GM12878 (cell line): ENCODE data around the gene GALNTL6. TPM values are rescaled to one million over a fixed set of nuclear protein-coding genes. Genes with fewer than 3 reads are reported as not detected.

ENCODE experiments used
- HSF1 ChIP-seq: fragments of 150-350 bp; IDR thresholded peaks from 2 replicates; pipeline ENCODE4 v1.6.1; 2014; ENCODE audit warnings: mild to moderate bottlenecking, low read depth, low read length
- POLR2AphosphoS5 ChIP-seq: IDR thresholded peaks from 2 replicates; pipeline ENCODE4 v1.6.1; 2011; ENCODE audit warnings: mild to moderate bottlenecking, low read length, inconsistent platforms
- REST ChIP-seq: IDR thresholded peaks from 2 replicates; pipeline ENCODE4 v1.6.1; 2012; ENCODE audit warnings: mild to moderate bottlenecking, low read depth, low read length
- SMAD1 ChIP-seq: fragments of 450-650 bp; IDR thresholded peaks from 2 replicates; pipeline ENCODE4 v1.6.1; 2018; ENCODE audit warnings: mild to moderate bottlenecking, low read depth; ENCODE audit not compliant: partially characterized antibody
- ZNF24 ChIP-seq: fragments of 450-650 bp; IDR thresholded peaks from 2 replicates; pipeline ENCODE4 v1.6.1; 2017; ENCODE audit warnings: antibody characterized with exemption, mild to moderate bottlenecking
- ZNF592 ChIP-seq: fragments of 450-650 bp; IDR thresholded peaks from 2 replicates; pipeline ENCODE4 v1.6.1; 2017; ENCODE audit warnings: mild to moderate bottlenecking, moderate library complexity
- ZSCAN29 ChIP-seq: fragments of 450-650 bp; IDR thresholded peaks from 2 replicates; pipeline ENCODE4 v1.6.1; 2017; ENCODE audit warnings: mild to moderate bottlenecking, moderate library complexity
- polyA plus RNA-seq, 11 experiments: library from polyadenylated mRNA; depleted of rRNA in 4 of 11; unstranded in 6 of 11; stranded (reverse) in 5 of 11; fragments of >200 nt; fragmentation: Nextera tagmentation in 4 of 11; fragmentation: Illumina TruSeq in 1 of 11; extraction: Ambion mirVana in 4 of 11; extraction: Trizol in 1 of 11; gene quantifications; 1 replicate in 1 of 11; 2 replicates in 10 of 11; pipeline versions ENCODE4 v1.2.1 to v1.2.3, GENCODE V29; 2011 to 2016; ENCODE audit warnings: inconsistent platforms in 2 of 11, missing spikeins in 2 of 11, low read depth in 1 of 11
- total RNA-seq, 4 experiments: library from RNA; depleted of rRNA in 3 of 4; stranded (reverse); fragments of >200 nt in 3 of 4; fragmentation: Illumina TruSeq in 1 of 4; extraction: Trizol in 1 of 4; gene quantifications; 2 replicates each; pipeline versions ENCODE4 v1.2.1 to v1.2.3, GENCODE V29; 2013 to 2021
- TF ChIP-seq, protein P1 (sequence below): IDR thresholded peaks from 2 replicates; pipeline ENCODE4 v1.6.1; 2011; ENCODE audit warnings: borderline replicate concordance, low read depth, mild to moderate bottlenecking, moderate library complexity, mixed read lengths, low read length; ENCODE audit not compliant: insufficient read depth; ENCODE audit errors: extremely low read length

GALNTL6 gene
- total and polyA plus RNA-seq, 10 of the 15 experiments (the other 5 are each of a cell fraction or from before 2014, with no cell fraction given) = 0.01 to 0.29 TPM; not detected in 8

- no peak for TF ChIP-seq ZNF592
- no peak for TF ChIP-seq ZSCAN29
- TF ChIP-seq, protein P1, sequence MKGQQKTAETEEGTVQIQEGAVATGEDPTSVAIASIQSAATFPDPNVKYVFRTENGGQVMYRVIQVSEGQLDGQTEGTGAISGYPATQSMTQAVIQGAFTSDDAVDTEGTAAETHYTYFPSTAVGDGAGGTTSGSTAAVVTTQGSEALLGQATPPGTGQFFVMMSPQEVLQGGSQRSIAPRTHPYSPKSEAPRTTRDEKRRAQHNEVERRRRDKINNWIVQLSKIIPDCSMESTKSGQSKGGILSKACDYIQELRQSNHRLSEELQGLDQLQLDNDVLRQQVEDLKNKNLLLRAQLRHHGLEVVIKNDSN = no peak
- no peak for TF ChIP-seq POLR2AphosphoS5
- TF ChIP-seq ZNF24 = no peak
- peak; percentile 50 for TF ChIP-seq SMAD1
- no peak for TF ChIP-seq HSF1
- TF ChIP-seq REST = no peak
Measured at GRCh38 chr4:172042714-172043114, 229.5 kb downstream of the GALNTL6 start (continued).
